Stimulated activated CD4-positive, alpha-beta T cell treated with anti-CD3 and anti-CD28 coated beads, Interleukin-1b, Interleukin-23, amount 100 ng/mL, for 1 hour (primary cell): ENCODE data around the gene TBRG4.
A peak's percentile ranks its signal among the peaks of the same experiment; 100 is the strongest.

ENCODE experiments used
- DNase-seq, 2 donors: peaks; one replicate each; pipeline ENCODE4 v3.0.0-alpha.2; 2020; ENCODE audit warnings: low read depth in 2 of 2

TBRG4 gene

GRCh38 chr7:45143616-45144015 is 32.1 kb upstream of the TBRG4 start:
- DNase-seq: no peak

- DNase-seq: no peak
Measured at GRCh38 chr7:45140827-45141226, 29.3 kb upstream of the TBRG4 start.

- DNase-seq: no peak
Measured at GRCh38 chr7:45138433-45139267, 27.2 kb upstream of the TBRG4 start.

- DNase-seq: peak; percentile 33 to 39
Measured at GRCh38 chr7:45136106-45137060, 24.9 kb upstream of the TBRG4 start.

- no peak for DNase-seq
Measured at GRCh38 chr7:45133877-45134276, 22.4 kb upstream of the TBRG4 start.

- DNase-seq: no peak
Measured at GRCh38 chr7:45133352-45133751, 21.9 kb upstream of the TBRG4 start.

- DNase-seq: no peak
Measured at GRCh38 chr7:45132708-45133320, 21.3 kb upstream of the TBRG4 start.

GRCh38 chr7:45131891-45132290 is 20.4 kb upstream of the TBRG4 start:
- DNase-seq: no peak

- no peak for DNase-seq
Measured at GRCh38 chr7:45130910-45131309, 19.4 kb upstream of the TBRG4 start.

- DNase-seq: no peak
Measured at GRCh38 chr7:45129906-45130305, 18.4 kb upstream of the TBRG4 start.

GRCh38 chr7:45129181-45129800 is 17.8 kb upstream of the TBRG4 start:
- DNase-seq: no peak

- DNase-seq: no peak
Measured at GRCh38 chr7:45126920-45127319, 15.4 kb upstream of the TBRG4 start.

- no peak for DNase-seq
Measured at GRCh38 chr7:45126201-45126600, 14.7 kb upstream of the TBRG4 start.

- DNase-seq: no peak
Measured at GRCh38 chr7:45125193-45125904, 13.9 kb upstream of the TBRG4 start.

GRCh38 chr7:45123913-45124710 is 12.6 kb upstream of the TBRG4 start:
- no peak for DNase-seq

- no peak for DNase-seq
Measured at GRCh38 chr7:45122975-45123860, 11.7 kb upstream of the TBRG4 start.

GRCh38 chr7:45119550-45119949 is 8.1 kb upstream of the TBRG4 start:
- DNase-seq: no peak

- no peak for DNase-seq
Measured at GRCh38 chr7:45118889-45119331, 7.4 kb upstream of the TBRG4 start.

GRCh38 chr7:45118292-45118691 is 6.8 kb upstream of the TBRG4 start:
- no peak for DNase-seq
